ENCODE data around the gene DLL4.

The DLL4 gene

DNA sequence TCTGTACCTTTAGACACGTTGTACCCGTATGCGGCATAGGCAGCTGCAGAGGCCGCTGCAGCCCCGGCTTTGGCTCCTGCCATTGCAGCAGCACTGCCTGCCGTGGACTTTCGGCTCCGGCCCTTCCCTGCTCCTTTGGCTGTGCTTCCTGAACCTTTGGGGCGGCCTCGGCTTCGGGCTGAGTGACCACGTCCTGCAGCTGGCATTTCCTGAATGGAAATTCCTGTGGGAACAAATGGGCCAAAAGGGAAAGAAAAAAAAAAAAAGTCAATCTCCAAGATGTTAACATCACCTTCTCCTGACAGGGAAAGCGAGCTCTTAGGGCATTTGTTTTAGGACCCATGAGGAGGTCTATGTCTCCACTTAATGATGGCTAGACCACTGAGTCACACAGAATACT, 53.7 kb downstream of the DLL4 start:
- no peak for DNase-seq (ENCODE audit: low read depth)
- TF ChIP-seq, protein P1, sequence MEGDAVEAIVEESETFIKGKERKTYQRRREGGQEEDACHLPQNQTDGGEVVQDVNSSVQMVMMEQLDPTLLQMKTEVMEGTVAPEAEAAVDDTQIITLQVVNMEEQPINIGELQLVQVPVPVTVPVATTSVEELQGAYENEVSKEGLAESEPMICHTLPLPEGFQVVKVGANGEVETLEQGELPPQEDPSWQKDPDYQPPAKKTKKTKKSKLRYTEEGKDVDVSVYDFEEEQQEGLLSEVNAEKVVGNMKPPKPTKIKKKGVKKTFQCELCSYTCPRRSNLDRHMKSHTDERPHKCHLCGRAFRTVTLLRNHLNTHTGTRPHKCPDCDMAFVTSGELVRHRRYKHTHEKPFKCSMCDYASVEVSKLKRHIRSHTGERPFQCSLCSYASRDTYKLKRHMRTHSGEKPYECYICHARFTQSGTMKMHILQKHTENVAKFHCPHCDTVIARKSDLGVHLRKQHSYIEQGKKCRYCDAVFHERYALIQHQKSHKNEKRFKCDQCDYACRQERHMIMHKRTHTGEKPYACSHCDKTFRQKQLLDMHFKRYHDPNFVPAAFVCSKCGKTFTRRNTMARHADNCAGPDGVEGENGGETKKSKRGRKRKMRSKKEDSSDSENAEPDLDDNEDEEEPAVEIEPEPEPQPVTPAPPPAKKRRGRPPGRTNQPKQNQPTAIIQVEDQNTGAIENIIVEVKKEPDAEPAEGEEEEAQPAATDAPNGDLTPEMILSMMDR (IDR thresholded peaks at IDR 0.05; ENCODE audit: insufficient read depth, low read depth, low read length, missing control alignments), result no peak
- H3K4me3 ChIP-seq (ENCODE audit: low read depth, low read length), result no peak overlapping the region

- no peak overlapping the region for H3K4me3 ChIP-seq (ENCODE audit: low read depth, low read length)
- no peak for DNase-seq (ENCODE audit: low read depth)
- TF ChIP-seq, protein P1 (IDR thresholded peaks at IDR 0.05; ENCODE audit: insufficient read depth, low read depth, low read length, missing control alignments), result no peak
Measured at GRCh38 chr15:40984406-40984805, 55.3 kb downstream of the DLL4 start.

GRCh38 chr15:40984964-40985363, 55.8 kb downstream of the DLL4 start:
- no peak for DNase-seq (ENCODE audit: low read depth)
- TF ChIP-seq, protein P1 (IDR thresholded peaks at IDR 0.05; ENCODE audit: insufficient read depth, low read depth, low read length, missing control alignments), result no peak
- H3K4me3 ChIP-seq (ENCODE audit: low read depth, low read length), result no peak overlapping the region

DNA sequence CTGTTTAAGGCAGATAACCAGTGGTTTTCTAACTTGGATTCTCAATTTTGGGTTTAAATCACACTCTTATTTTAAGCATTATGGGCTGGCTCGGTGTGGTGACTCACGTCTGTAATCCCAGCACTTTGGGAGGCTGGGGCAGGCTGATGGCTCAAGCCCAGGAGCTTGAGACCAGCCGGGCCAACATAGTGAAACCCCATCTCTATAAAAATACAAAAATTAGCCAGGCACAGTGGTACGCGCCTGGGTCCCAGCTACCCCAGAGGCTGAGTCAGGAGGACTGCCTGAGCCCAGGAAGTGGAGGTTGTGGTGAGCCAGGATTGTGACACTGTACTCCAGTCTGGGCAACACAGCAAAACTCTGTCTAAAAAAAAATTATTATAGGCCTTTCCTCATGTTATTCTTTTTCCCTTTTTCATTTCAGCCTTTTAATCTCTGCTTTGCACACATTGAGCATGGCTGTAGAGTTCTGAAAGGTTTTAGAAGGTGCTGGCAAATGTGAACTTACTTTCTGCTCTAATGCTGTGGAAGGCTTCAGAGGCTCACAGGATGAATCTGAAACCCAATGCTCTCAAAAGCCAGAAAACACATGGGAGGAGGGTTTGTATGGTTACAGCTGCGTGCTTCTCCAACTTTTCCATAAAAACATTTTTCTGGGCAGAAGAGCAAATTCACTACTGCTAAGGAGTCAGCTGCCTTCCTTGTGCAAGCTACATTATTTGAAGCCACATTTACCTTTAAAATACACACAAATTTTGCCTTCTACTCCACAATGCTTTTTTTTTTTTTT, 56.6 kb downstream of the DLL4 start:
- no peak for DNase-seq (ENCODE audit: low read depth)
- TF ChIP-seq, protein P1 (IDR thresholded peaks at IDR 0.05; ENCODE audit: insufficient read depth, low read depth, low read length, missing control alignments), result no peak
- H3K4me3 ChIP-seq (ENCODE audit: low read depth, low read length), result no peak overlapping the region

DNA sequence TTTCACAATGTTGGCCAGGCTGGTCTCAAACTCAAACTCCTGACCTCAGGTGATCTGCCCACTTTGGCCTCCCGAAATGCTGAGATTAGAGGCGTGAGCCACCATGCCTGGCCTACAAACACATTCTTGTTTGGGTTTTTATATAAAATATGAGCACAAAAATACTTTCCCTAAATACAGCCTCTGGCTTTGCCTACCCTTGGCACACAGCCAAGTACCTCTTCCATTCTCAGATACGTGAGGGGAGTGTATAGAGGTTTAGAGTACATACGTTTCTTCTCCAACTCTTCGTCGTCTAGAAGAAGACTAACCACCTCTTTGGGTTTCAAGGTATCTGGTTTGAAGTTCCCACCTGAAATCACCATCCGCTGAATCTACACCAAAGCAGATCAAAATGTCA, 57.7 kb downstream of the DLL4 start:
- H3K4me3 ChIP-seq (ENCODE audit: low read depth, low read length), result no peak overlapping the region
- TF ChIP-seq, protein P1 (IDR thresholded peaks at IDR 0.05; ENCODE audit: insufficient read depth, low read depth, low read length, missing control alignments), result no peak

GRCh38 chr15:40988156-40988555, 59.0 kb downstream of the DLL4 start:
- no peak for DNase-seq (ENCODE audit: low read depth)
- TF ChIP-seq, protein P1 (IDR thresholded peaks at IDR 0.05; ENCODE audit: insufficient read depth, low read depth, low read length, missing control alignments), result no peak
- no peak overlapping the region for H3K4me3 ChIP-seq (ENCODE audit: low read depth, low read length)

More for the DNA sequence above, 57.7 kb downstream of the DLL4 start:
- no peak for DNase-seq (ENCODE audit: low read depth)

All from GM12865 (cell line).